ENCODE measurements around the gene TLE2. TPM values are rescaled to one million over a fixed set of nuclear protein-coding genes. Genes with fewer than 3 reads are reported as not detected.

Gene TLE2
- total and polyA plus RNA-seq, 2 donors (not counting 3 experiments of a cell fraction or from before 2014, with no cell fraction given): 32.0 to 38.8 TPM

- intact Hi-C loops (cut with micrococcal nuclease): no loop called here
- Histone ChIP-seq H4K20me1 (replicated peaks; ENCODE audit: control insufficient read depth, extremely low read depth, insufficient read depth, low read length) (no peaks in the 10 kb centered on the region), H3K36me3 (ENCODE audit: control insufficient read depth in 2 of 2, extremely low read depth in 1 of 2, insufficient read depth in 2 of 2, low read length in 2 of 2) (peaks cover 0 to 21% of the 10 kb centered on the region in 2 experiments), H3K4me3 (replicated peaks in 1 of 3; ENCODE audit: insufficient read depth in 1 of 3, low read depth in 1 of 3, low read length in 3 of 3) (no peak overlapping the region), H3K79me2 (ENCODE audit: control insufficient read depth, insufficient read depth, low read length) (no peaks in the 10 kb centered on the region), H3K9me1 (replicated peaks; ENCODE audit: control insufficient read depth, extremely low read depth, insufficient read depth, low read length) (no peaks in the 10 kb centered on the region), H3K9me3 (replicated peaks; ENCODE audit: control insufficient read depth, insufficient read depth, low read length) (no peaks in the 10 kb centered on the region), H3K4me2 (ENCODE audit: insufficient read depth, low read length) (no peak overlapping the region), H3K4me1 (ENCODE audit: control insufficient read depth, extremely low read depth, insufficient read depth, low read length) (no peaks in the 10 kb centered on the region), H3K27ac (ENCODE audit: insufficient read depth, low read depth, low read length) (no peak overlapping the region), H3K27me3 (ENCODE audit: control insufficient read depth in 2 of 2, insufficient read depth in 2 of 2, low read length in 2 of 2) (no peaks in the 10 kb centered on the region), H2AFZ (ENCODE audit: low read depth, low read length) (no peak overlapping the region), H3K9ac (replicated peaks; ENCODE audit: extremely low read depth, insufficient read depth, low read length) (no peak overlapping the region)
- DNase-seq (ENCODE audit: low read depth, low spot score) (no peak), FAIRE-seq (no peak)
- TF ChIP-seq CTCF (IDR thresholded peaks at IDR 0.05; ENCODE audit: extremely low read depth in 1 of 2, insufficient read depth in 1 of 2, low read depth in 1 of 2, low read length in 2 of 2) (no peak), FOS (IDR thresholded peaks at IDR 0.05; ENCODE audit: borderline replicate concordance, insufficient read depth, low read length) (no peak), MYC (IDR thresholded peaks at IDR 0.05; ENCODE audit: low read depth, low read length) (no peak), GATA2 (IDR thresholded peaks at IDR 0.05; ENCODE audit: insufficient read depth, insufficient read length, low read depth, low read length) (no peak), JUN (IDR thresholded peaks at IDR 0.05; ENCODE audit: borderline replicate concordance, insufficient read depth, insufficient read length, low read depth) (no peak), POLR2A (IDR thresholded peaks at IDR 0.05; ENCODE audit: low read depth, low read length) (no peak), EZH2 (IDR thresholded peaks at IDR 0.05; ENCODE audit: borderline replicate concordance, low read depth, low read length, severe bottlenecking) (no peak), POLR2AphosphoS5 (IDR thresholded peaks at IDR 0.05; ENCODE audit: insufficient read depth, low read depth, low read length) (no peak)
- TF ChIP-seq, protein P1, sequence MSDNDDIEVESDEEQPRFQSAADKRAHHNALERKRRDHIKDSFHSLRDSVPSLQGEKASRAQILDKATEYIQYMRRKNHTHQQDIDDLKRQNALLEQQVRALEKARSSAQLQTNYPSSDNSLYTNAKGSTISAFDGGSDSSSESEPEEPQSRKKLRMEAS (IDR thresholded peaks at IDR 0.05; ENCODE audit: insufficient read depth, insufficient read length): no peak
- BruUV-seq (replicated peaks): no TSS peak
- CTCF ChIA-PET: interaction anchor here (0.8 to 1.6 kb wide), 3 partner anchors 9 to 104 kb away, joined by 3 to 10 read pairs (median 7); no protein-coding TSS in a partner anchor
- POLR2A ChIA-PET: no interaction called here
- dilution Hi-C loops (cut with MboI; ENCODE audit: extremely low pct_ligation_motif_present, low sequenced_read_pairs): no loop called here
Measured at GRCh38 chr19:3005345-3005744, 23.7 kb downstream of the TLE2 start.

Measured in endothelial cell of umbilical vein (primary cell).